ENCODE data around the gene KIRREL3.

The KIRREL3 gene

DNA sequence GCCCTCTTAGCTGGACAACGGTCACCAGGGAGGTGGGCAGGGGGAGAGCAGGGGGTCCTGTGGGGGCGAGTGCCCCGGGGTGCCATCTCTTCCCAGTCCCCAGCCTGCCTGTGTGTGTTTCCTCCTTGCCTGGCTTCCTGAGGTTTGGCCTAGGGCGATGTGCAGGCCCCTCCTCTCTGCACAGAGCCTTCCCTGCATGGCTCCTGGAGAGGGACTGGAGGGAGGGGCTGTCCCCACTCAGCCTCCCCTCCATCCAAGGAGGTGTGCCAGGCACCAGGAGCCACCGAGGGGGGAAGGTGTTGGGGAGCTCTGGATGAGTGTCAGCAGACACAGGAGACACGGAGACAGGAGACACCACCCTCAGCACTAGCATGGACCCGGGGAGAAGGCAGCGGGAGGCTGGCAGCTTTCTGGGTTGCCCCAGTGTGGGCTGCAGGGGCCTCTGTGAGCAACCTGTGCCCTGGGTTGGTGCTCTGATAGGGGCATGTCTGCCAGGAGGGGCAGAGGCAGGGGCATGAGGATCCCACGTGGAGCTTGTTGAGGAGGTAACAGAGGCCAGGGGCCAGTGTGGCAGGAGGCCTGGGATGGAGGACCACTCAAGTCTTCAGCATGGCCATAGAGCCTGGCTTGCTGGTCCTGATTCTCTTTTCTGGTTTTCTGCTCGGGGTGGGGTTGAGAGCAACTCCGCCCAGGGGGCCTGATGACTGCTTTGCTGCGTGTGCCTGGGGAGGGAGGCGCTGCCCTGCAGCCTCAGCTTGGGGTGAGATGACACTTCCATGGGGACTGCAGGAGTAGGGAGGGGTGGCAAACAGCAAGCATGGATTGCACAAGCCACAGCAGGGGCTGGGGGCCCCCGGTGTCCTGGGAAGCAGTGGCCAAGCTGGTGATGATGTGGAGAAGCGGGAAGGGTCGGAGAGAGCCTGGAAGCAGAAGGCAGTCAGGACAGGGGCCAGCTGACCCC is 566.3 kb downstream of the KIRREL3 start:
- DNase-seq (ENCODE audit: insufficient read length, low spot score), result no peak
- TF ChIP-seq, protein P1, sequence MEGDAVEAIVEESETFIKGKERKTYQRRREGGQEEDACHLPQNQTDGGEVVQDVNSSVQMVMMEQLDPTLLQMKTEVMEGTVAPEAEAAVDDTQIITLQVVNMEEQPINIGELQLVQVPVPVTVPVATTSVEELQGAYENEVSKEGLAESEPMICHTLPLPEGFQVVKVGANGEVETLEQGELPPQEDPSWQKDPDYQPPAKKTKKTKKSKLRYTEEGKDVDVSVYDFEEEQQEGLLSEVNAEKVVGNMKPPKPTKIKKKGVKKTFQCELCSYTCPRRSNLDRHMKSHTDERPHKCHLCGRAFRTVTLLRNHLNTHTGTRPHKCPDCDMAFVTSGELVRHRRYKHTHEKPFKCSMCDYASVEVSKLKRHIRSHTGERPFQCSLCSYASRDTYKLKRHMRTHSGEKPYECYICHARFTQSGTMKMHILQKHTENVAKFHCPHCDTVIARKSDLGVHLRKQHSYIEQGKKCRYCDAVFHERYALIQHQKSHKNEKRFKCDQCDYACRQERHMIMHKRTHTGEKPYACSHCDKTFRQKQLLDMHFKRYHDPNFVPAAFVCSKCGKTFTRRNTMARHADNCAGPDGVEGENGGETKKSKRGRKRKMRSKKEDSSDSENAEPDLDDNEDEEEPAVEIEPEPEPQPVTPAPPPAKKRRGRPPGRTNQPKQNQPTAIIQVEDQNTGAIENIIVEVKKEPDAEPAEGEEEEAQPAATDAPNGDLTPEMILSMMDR (IDR thresholded peaks at IDR 0.05; ENCODE audit: insufficient read depth, missing control alignments), result no peak
- no peak for FAIRE-seq

DNA sequence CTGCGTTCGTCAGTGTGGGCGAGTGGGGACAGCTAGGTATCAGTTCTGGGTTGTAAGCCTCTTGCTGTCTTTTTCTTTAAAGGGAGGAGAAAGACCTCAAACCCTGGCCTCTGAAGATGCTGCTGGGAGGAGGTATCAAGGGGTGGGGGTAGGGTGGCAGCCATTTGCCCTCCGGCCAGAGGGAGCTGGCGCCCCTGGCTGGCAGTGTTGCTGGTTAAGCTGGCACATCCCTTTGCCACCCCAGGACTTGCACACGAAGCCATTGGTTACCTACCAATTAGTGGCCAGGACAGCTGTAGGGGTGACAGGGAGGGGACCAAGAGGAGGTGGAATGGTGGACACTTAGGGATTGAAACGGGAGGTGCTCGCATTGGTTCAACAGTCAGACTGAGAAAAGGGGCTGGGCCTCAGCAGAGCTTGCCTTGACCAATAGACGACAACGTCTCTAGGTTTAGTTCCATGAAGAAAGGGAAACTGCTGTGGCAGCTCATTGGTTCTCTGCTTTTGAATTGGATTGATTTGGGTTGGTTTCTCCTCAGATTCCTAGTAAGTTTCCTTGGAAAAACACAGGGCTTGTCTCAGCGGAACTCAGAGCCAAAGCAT is 567.2 kb downstream of the KIRREL3 start:
- DNase-seq (ENCODE audit: insufficient read length, low spot score), result no peak
- FAIRE-seq, result no peak
- TF ChIP-seq, protein P1 (IDR thresholded peaks at IDR 0.05; ENCODE audit: insufficient read depth, missing control alignments), result no peak

DNA sequence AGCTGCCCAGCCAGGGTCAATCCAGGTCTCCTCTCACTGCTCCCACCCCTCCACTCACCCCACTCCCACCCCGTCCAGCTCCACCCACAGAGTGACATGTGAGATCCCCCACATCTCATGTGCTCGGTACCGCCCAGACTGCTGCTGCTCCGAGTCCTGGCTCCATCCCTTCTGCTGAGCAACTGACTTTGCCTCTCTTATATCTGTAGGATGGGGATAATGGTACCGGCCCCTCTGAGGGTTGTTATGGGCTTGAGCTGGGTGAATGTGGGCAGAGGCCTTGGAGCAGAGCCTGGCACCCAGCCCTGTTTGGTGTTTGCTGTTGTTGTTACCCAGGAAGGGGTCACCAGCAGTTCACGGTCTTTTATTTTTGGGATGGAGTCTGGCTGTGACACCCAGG is 568.0 kb downstream of the KIRREL3 start:
- FAIRE-seq (no peak), DNase-seq (ENCODE audit: insufficient read length, low spot score) (no peak)

DNA sequence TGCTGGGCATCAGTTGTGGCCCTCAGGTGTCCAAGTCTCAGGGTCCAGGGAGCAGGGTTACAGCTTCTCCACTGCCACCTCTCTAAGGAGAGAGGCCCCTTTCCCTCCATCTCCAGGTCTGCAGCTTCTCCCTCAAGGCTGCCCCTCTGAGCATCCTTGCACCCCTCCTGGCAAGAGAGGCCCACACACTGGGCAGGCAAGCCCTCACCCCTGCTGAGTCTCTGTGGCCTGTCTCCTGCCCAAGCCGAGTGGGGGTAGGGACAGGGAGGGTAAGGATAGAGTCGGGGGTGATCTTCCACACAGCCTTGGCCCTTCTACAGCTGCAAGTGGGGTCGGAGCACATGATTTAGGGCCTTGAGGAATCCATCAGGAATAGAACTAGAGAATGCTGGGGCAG is 568.5 kb downstream of the KIRREL3 start:
- TF ChIP-seq, protein P1 (IDR thresholded peaks at IDR 0.05; ENCODE audit: insufficient read depth, missing control alignments), result no peak
- FAIRE-seq, result no peak
- no peak for DNase-seq (ENCODE audit: insufficient read length, low spot score)

More for the DNA sequence above, 568.0 kb downstream of the KIRREL3 start:
- TF ChIP-seq, protein P1 (IDR thresholded peaks at IDR 0.05; ENCODE audit: insufficient read depth, missing control alignments), result no peak

DNA sequence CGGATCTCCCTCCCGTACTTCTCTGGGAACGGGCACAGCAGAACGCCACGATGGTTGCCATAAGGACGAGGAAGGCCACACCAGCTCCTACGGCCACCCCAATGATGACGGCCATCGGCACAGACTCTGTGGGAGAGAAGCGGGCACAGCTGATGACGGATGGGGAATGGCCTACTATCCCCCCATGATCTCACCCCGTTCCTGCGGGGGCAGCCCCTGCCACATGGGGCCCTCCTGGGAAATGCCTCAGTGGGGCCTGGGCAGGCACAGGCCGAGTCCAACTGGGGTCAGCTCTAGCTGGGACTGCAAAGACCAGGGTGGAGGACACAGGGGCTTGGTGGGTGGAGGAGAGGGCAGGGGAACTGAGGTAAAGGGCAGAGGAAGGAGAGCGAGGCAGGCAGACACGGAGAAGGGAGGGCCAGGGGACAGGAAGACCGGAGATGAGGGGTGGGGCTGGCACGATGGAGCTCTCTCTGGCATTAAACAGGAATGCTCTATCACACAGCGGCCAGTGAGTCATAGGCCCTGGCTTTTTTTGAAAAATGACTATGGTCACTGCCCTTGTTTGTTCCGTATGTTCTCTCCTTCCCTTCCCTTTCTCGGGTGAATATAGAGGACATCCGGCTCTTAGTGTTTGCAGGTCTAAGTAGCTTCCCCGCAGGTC is 569.0 kb downstream of the KIRREL3 start:
- FAIRE-seq, result no peak
- no peak for DNase-seq (ENCODE audit: insufficient read length, low spot score)
- TF ChIP-seq, protein P1 (IDR thresholded peaks at IDR 0.05; ENCODE audit: insufficient read depth, missing control alignments), result no peak

DNA sequence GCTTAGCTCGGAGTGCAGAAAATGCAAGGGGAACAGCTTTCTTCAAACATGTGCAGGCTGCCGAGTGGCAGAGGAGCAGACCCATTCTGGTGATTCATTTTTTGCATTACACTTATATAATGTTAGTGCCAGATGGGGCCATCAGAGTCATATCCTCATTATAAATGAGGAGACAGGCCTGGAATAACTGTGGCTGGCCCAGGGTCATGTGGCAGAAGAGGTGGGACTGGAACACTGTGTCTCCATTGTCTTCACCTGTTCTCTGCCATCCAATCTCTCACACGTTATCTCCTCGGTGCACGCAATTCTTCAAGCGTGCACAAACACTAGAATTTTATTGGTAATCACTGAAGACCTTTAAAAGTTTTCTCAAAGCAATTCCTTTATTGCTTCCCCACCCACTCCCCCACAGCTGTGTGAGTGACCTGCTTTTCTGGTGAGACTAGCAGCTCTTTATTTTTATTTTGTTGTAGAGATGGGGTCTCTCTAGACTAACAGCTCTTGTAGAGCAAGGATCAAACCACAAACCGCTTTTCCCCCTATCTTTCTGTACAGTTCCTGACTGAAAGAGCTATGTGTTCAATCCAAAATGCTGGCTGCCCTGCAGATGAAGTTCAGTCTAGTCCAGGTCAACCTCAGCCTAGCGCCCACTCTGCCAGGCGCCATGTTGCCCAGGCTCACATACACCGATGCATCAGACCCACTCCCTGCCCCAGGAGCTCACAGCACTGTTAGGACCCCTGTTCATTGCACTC is 569.8 kb downstream of the KIRREL3 start:
- DNase-seq (ENCODE audit: insufficient read length, low spot score), result no peak
- FAIRE-seq, result no peak
- TF ChIP-seq, protein P1 (IDR thresholded peaks at IDR 0.05; ENCODE audit: insufficient read depth, missing control alignments), result no peak

All from D721Med (cell line).